MG63 (cell line): Measurements from ENCODE around the gene NPY4R. TPM values are rescaled to one million over a fixed set of nuclear protein-coding genes. Genes with fewer than 3 reads are reported as not detected.
"Not testable (repeated sequence)": the region's sequence is repeated elsewhere in the genome, so short reads cannot be mapped to it uniquely, and the experiment has no call there.

Experiments used
- DNase-seq: peaks from one replicate; pipeline ENCODE4 v3.0.0-alpha.2; 2020
- H3K27me3 ChIP-seq: fragments of 250-450 bp; sonication (Bioruptor Pico); 2 replicates; pipeline ENCODE4 v1.5.1; 2020; ENCODE audit warnings: mild to moderate bottlenecking, moderate library complexity
- H3K36me3 ChIP-seq: fragments of 250-450 bp; sonication (Bioruptor Pico); 2 replicates; pipeline ENCODE4 v1.5.1; 2020; ENCODE audit warnings: mild to moderate bottlenecking, moderate library complexity
- H3K4me3 ChIP-seq: fragments of 250-450 bp; sonication (Bioruptor Pico); 2 replicates; pipeline ENCODE4 v1.5.1; 2020; ENCODE audit warnings: mild to moderate bottlenecking, moderate library complexity
- H3K9me3 ChIP-seq: fragments of 250-450 bp; sonication (Bioruptor Pico); 2 replicates; pipeline ENCODE4 v1.5.1; 2020; ENCODE audit warnings: mild to moderate bottlenecking, moderate library complexity
- total RNA-seq: library from RNA; depleted of rRNA; stranded (reverse); fragments of >200 nt; shearing (Covaris generic); gene quantifications from 2 replicates; pipeline ENCODE4 v1.2.3, GENCODE V29; 2014; ENCODE audit warnings: low replicate concordance; rRNA removed

NPY4R gene
- total RNA-seq, 1 experiment from 2014 or later = not detected

GRCh38 chr10:46415291-46415690 is 50.5 kb downstream of the NPY4R start:
- not testable (repeated sequence) for H3K4me3 ChIP-seq, H3K27me3 ChIP-seq, H3K36me3 ChIP-seq, DNase-seq, H3K9me3 ChIP-seq

- H3K9me3 ChIP-seq, DNase-seq, H3K4me3 ChIP-seq, H3K36me3 ChIP-seq, H3K27me3 ChIP-seq: not testable (repeated sequence)
Measured at GRCh38 chr10:46412665-46413064, 53.1 kb downstream of the NPY4R start.

GRCh38 chr10:46411123-46411522 is 54.6 kb downstream of the NPY4R start:
- not testable (repeated sequence) for H3K9me3 ChIP-seq, H3K36me3 ChIP-seq, DNase-seq, H3K4me3 ChIP-seq, H3K27me3 ChIP-seq

Other genes starting within 250 kb of the NPY4R start
- not detected in 2 replicates for gene ANTXRL, start 179.0 kb downstream of the NPY4R start, total RNA-seq
- 2.0 TPM in 1 of 2 replicates, not detected in the other for gene ANXA8L1, start 90.2 kb downstream of the NPY4R start, total RNA-seq
- not detected in 2 replicates for gene GPRIN2, start 90.7 kb upstream of the NPY4R start, total RNA-seq
- 0.76 TPM in 1 of 2 replicates, not detected in the other for gene SYT15, start 113.2 kb upstream of the NPY4R start, total RNA-seq